Lung (tissue), 12 donors: ENCODE results near the gene DGKA. TPM values are rescaled to one million over a fixed set of nuclear protein-coding genes. Genes with fewer than 3 reads are reported as not detected.
"Not testable (repeated sequence)": the region's sequence is repeated elsewhere in the genome, so short reads cannot be mapped to it uniquely, and the experiment has no call there.

ENCODE experiments used
- ATAC-seq: fragments of 200-7000 bp; cut with Tn5 transposase; one replicate; pipeline ENCODE4 v1.9.1; 2020; ENCODE audit warnings: moderate number of reproducible peaks; ENCODE audit not compliant: insufficient read depth, low FRiP score
- DNase-seq, 3 donors: peaks; one replicate each; pipeline ENCODE4 v3.0.0-alpha.2; 2013 to 2017
- H3K27ac ChIP-seq, 2 donors: one replicate each; pipeline ENCODE4 v1.5.1; 2013; ENCODE audit warnings: mild to moderate bottlenecking in 2 of 2, moderate library complexity in 2 of 2, control low read depth in 1 of 2, inconsistent platforms in 1 of 2, low read depth in 1 of 2, low read length in 1 of 2
- H3K27me3 ChIP-seq, 3 donors: one replicate each; pipeline ENCODE4 v1.5.1; 2013; ENCODE audit warnings: low read length in 2 of 3; ENCODE audit not compliant: control insufficient read depth in 3 of 3, insufficient read depth in 3 of 3
- H3K36me3 ChIP-seq, 4 donors: one replicate each; pipeline ENCODE4 v1.5.1; 2013; ENCODE audit warnings: low read length in 4 of 4, mild to moderate bottlenecking in 1 of 4, moderate library complexity in 1 of 4; ENCODE audit not compliant: control insufficient read depth in 4 of 4, insufficient read depth in 4 of 4
- H3K4me1 ChIP-seq, 5 donors: one replicate each; pipeline ENCODE4 v1.5.1; 2013; ENCODE audit warnings: low read length in 5 of 5, mild to moderate bottlenecking in 2 of 5, moderate library complexity in 1 of 5; ENCODE audit not compliant: control insufficient read depth in 5 of 5, insufficient read depth in 5 of 5
- H3K4me3 ChIP-seq: one replicate; pipeline ENCODE4 v1.5.1; 2013; ENCODE audit warnings: mild to moderate bottlenecking, control low read depth, moderate library complexity
- H3K9ac ChIP-seq, 2 donors: one replicate each; pipeline ENCODE4 v1.5.1; 2013; ENCODE audit warnings: low read length in 2 of 2, control low read depth in 1 of 2; ENCODE audit not compliant: insufficient read depth in 1 of 2
- H3K9me3 ChIP-seq, 4 donors: one replicate each; pipeline ENCODE4 v1.5.1; 2013; ENCODE audit warnings: low read length in 3 of 4, mild to moderate bottlenecking in 1 of 4, moderate library complexity in 1 of 4; ENCODE audit not compliant: control insufficient read depth in 4 of 4, insufficient read depth in 3 of 4
- CTCF ChIP-seq: IDR thresholded peaks from 2 replicates; pipeline ENCODE4 v1.5.1; 2012; ENCODE audit warnings: mild to moderate bottlenecking; ENCODE audit errors: control extremely low read depth, extremely low read depth
- WGBS, 2 donors: extraction: QIAGEN DNeasy Blood & Tissue Kit; methylation state at CpG; one replicate each; pipeline ENCODE4 v1.1.7; 2013; 5-methylcytosine and 5-hydroxymethylcytosine counted together
- polyA plus RNA-seq, 2 donors: library from polyadenylated mRNA; stranded (reverse); fragments of 200-250 nt; gene quantifications; one replicate each; pipeline ENCODE4 v1.2.1, GENCODE V29; 2013
- total RNA-seq, 2 donors: library from RNA; depleted of rRNA in 1 of 2; stranded (reverse); fragments of >200 nt in 1 of 2; gene quantifications; one replicate each; pipeline ENCODE4 v1.2.1, GENCODE V29; 2014 to 2021
- donor health status: control.
- donor health status: control.
- donor health status: Bipolar disorder and iron deficiency.
- donor health status: healthy.
- donor health status: DM: yes; HTN: yes; CAD: no.

Gene DGKA
- total and polyA plus RNA-seq, 4 donors = 19.3 to 41.1 (median 30.8) TPM

GRCh38 chr12:55922126-55922525, 8.8 kb upstream of the DGKA start:
- Histone ChIP-seq H3K4me1 (peaks cover 0 to 12% (median 0%) of the 10 kb centered on the region in 5 donors), H3K27me3 (no peaks in the 10 kb centered on the region), H3K9ac (no peak overlapping the region), H3K9me3 (no peaks in the 10 kb centered on the region), H3K36me3 (peaks cover 0 to 7% (median 2%) of the 10 kb centered on the region in 4 donors), H3K27ac (no peak overlapping the region), H3K4me3 (no peak overlapping the region)
- TF ChIP-seq CTCF = no peak
- WGBS, 2 donors = 97% methylated on average over 3 of the region's 3 CpGs
- no peak for DNase-seq
- ATAC-seq = no peak

- WGBS, 2 donors = 94 to 96% methylated on average over 9 of the region's 9 CpGs
- DNase-seq, ATAC-seq, H3K36me3 ChIP-seq, H3K4me3 ChIP-seq, H3K27me3 ChIP-seq, H3K9ac ChIP-seq, H3K27ac ChIP-seq, H3K9me3 ChIP-seq: not testable (repeated sequence)
- H3K4me1 ChIP-seq = peaks cover 0 to 20% (median 0%) of the 10 kb centered on the region in 5 donors
These were observed 7.3 kb upstream of the DGKA start for GRCh38 chr12:55923648-55924047.

DNA sequence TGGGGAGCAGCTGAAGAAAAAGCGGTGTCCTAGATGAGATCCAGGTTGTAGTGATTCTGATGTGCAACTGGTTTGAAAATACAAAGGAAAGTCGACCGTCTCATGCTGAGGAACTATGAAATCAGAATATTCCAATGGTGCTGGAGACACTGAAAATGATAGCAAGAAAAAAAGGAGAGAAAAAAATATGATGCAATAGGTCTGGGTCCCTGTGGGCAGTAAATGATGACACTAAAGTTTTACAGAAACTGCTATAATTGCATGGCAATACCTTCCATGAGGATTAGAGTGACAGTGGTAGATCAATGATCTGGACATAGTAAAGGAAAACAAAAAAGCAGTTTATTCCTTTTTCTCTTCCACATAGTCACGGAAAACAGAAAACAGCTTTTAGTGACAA, 5.6 kb upstream of the DGKA start:
- H3K4me1 ChIP-seq = peaks cover 0 to 20% (median 0%) of the 10 kb centered on the region in 5 donors
- no peaks in the 10 kb centered on the region for H3K27me3 ChIP-seq
- H3K4me3 ChIP-seq = no peak overlapping the region
- H3K9ac ChIP-seq = no peak overlapping the region
- H3K27ac ChIP-seq = no peak overlapping the region
- no peaks in the 10 kb centered on the region for H3K9me3 ChIP-seq
- DNase-seq (no peak), ATAC-seq (no peak)
- 83 to 86% methylated on average over 4 of the region's 4 CpGs for WGBS, 2 donors
- TF ChIP-seq CTCF = no peak
- H3K36me3 ChIP-seq = peaks cover 0 to 7% (median 5%) of the 10 kb centered on the region in 4 donors

DNA sequence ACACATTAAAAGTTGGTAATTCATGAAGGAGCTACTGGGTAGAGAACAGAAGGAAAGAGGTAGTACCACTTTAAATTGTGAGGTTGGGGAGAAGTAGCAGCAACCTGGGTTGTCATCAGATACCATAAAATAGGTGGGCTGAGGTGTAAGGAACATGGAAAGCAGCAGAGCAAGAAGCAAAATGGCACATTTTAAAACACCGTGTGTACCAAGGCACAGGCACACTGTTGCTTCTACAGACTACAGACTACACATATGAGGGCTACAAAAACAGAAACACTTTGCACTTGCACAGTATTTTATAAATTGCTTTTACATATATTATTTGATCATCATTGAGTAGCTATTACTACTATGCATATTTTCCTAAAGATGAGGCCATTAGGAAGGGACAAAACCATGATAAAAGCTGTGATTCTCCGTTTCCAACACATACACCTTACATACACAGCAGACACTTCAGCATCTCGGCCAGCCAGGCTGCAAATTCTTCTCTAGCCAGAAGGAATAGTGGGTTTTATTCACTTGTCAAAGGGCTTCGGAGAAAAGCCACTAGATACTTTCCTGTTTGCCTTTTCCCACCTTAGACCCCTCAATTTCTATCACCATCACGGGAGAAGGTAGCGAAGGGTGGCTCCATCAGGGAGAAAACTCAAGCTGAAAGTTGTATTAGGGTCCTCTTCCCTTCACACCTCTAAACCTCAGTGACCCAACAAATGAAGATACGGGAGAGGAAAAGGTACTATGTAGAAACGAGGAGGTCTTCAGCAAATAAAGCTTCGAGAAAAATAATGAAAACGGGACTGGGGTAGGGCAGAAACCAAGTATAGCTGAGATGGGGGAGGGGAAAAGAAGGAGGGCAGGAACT, 4.9 kb upstream of the DGKA start:
- WGBS, 2 donors = 11 to 20% methylated on average over 10 of the region's 10 CpGs
- Histone ChIP-seq H3K9ac (peak overlapping the region; percentile 76 to 97), H3K27me3 (no peaks in the 10 kb centered on the region), H3K36me3 (peaks cover 0 to 7% (median 5%) of the 10 kb centered on the region in 4 donors), H3K9me3 (no peaks in the 10 kb centered on the region), H3K4me1 (peaks cover 0 to 26% (median 3%) of the 10 kb centered on the region in 5 donors), H3K27ac (peak overlapping the region; percentile 81 to 96), H3K4me3 (peak overlapping the region; percentile 88)
- ATAC-seq (no peak), DNase-seq (no peak)
- no peak for TF ChIP-seq CTCF
